NCI-H460 (cell line): ENCODE data around the gene CC2D1B. TPM values are rescaled to one million over a fixed set of nuclear protein-coding genes. Genes with fewer than 3 reads are reported as not detected.

ENCODE experiments used
- DNase-seq: peaks from one replicate; pipeline ENCODE4 v3.0.0-alpha.2; 2016; ENCODE audit warnings: low read depth; ENCODE audit errors: extremely low read depth
- total RNA-seq: library from RNA; depleted of rRNA; stranded (reverse); fragments of >200 nt; shearing (Covaris generic); gene quantifications from 2 replicates; pipeline ENCODE4 v1.2.3, GENCODE V29; 2014

CC2D1B gene
- total RNA-seq, 1 experiment from 2014 or later = 13.7 TPM

GRCh38 chr1:52359676-52360594 is 6.1 kb downstream of the CC2D1B start:
- no peak for DNase-seq

DNA sequence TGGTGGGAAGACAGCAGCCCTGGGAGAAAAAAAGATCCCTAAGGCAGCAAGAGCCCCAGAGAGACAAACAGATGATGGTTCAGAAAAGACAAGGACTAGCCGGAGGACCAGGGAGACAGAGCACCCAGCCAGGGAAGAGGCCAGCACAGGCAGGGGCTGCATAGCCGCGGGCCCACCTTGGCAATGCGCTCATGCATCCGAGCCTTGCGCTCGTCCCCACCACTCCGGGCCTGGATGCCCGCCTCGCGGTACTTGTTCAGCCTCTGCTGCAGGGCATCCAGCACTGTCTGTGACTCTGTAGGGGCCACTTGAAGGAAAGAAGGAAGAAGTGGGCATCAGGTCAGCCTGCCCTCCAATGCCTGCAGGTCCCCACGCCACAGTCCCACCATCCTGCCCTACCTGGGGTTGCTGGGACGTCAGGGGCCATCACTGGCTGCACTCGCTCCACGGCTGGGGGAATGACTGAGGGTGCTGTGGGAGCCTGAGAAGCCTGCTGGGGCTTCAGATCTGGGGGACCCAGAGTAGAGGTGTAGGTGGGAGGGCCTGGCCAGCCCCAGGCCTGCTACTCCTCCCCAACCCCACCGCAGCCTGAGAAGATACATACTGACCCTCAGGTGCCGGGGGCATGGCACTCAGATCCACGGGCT is 7.0 kb downstream of the CC2D1B start:
- DNase-seq = no peak

DNA sequence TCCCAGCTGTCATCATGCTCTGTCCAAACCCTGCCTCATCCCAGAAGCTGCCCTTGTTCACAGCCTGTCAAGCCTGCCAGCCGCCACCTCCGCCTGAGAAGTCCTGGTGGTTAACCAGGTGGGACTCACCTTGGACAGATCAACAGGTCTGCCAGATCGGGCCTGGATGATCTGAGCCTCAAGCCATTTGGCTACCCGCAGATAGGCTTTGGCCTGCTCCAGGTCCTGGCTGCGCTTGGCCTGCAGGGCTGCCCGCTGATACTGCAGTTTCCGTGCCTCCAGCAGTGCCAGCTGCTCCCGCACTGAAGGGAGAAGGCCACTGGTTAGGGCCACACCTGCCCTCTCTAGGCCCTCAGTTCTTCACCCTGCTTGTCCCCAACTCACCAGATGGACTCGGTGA is 8.6 kb downstream of the CC2D1B start:
- no peak for DNase-seq

DNA sequence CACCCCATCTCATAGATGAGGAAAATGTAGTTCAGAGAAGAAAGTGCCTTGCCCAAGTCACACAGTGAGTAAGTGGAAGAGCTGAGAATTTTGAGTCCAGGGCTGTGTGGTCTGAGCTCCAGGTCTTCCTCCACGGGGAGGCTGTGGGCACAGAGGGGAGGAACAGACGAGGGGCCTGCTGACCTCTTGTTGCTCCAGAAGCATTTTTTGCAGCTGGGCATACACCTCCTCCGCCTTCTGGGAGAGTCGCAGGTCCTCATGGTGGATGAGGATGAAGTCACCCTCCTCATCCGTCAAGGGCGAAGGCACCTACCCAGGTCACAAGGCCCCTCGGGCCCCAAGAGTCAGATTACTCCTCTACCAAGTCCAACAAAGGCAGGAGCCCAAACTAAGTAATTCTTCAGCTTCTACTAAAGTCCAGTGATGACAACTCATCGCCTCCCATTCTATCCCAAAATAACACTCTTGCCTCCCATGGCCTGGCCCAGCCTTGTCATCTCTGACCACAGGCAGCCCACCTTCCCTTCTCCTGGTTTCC is 9.1 kb downstream of the CC2D1B start:
- no peak for DNase-seq

GRCh38 chr1:52355847-52356505 is 10.0 kb downstream of the CC2D1B start:
- DNase-seq = no peak

GRCh38 chr1:52355436-52355835 is 10.6 kb downstream of the CC2D1B start:
- no peak for DNase-seq

GRCh38 chr1:52352690-52353089 is 13.3 kb downstream of the CC2D1B start:
- DNase-seq = no peak

GRCh38 chr1:52348704-52349300 is 17.2 kb downstream of the CC2D1B start:
- DNase-seq = no peak

GRCh38 chr1:52346653-52347052 is 19.4 kb downstream of the CC2D1B start:
- no peak for DNase-seq

DNA sequence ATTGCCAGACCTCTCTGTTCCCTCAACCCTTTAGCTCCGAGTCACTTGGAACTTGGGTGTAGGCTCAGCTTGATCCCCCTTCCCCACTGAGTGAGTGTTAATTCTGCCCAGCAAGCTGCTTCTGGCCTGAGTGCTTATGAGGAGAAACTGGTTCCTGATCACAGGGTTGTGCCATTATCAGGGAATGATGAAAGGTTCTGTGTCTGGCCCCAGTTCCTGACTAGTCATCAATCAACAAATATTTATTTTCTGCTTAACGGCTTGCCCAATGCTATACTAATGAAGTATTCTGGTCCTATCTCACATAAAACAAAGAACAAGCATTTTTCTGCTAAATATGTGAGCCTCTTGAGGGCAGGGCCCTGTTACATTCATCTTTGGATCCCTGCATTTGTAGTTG is 20.8 kb downstream of the CC2D1B start:
- no peak for DNase-seq

- DNase-seq = no peak
Observed at GRCh38 chr1:52343979-52344378, 22.0 kb downstream of the CC2D1B start.

- DNase-seq = no peak
Observed at GRCh38 chr1:52341655-52342260, 24.2 kb downstream of the CC2D1B start.

- no peak for DNase-seq
Observed at GRCh38 chr1:52337439-52337838, 28.6 kb downstream of the CC2D1B start.

- DNase-seq = no peak
Observed at GRCh38 chr1:52334906-52335528, 31.0 kb downstream of the CC2D1B start.

GRCh38 chr1:52332411-52332810 is 33.6 kb downstream of the CC2D1B start:
- DNase-seq = no peak

- DNase-seq = no peak
Observed at GRCh38 chr1:52328615-52329014, 37.4 kb downstream of the CC2D1B start.

DNA sequence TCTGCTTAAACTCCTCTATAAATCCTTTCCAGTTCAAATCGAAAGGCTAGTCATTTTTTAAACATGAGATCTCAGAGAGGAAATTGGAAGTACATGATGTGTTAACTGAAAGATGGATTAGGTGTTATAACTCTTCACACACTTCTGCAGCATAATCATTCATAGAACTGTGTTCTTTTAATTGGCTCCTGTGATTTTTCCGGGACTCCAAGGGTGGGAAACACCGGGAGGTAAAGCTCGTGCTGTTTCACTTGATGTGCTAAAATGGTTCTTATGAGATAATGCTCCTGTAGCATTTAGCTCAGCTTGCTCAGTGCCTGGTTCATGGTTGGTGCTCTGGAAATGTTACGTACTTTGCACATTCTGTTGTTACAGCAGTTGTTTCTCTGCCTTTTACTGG is 40.2 kb downstream of the CC2D1B start:
- no peak for DNase-seq

- DNase-seq = no peak
Observed at GRCh38 chr1:52323731-52324130, 42.3 kb downstream of the CC2D1B start.

GRCh38 chr1:52321061-52321460 is 44.9 kb downstream of the CC2D1B start:
- no peak for DNase-seq
